ENCODE results near the gene THRB. TPM values are rescaled to one million over a fixed set of nuclear protein-coding genes. Genes with fewer than 3 reads are reported as not detected.
"Not testable (repeated sequence)": the region's sequence is repeated elsewhere in the genome, so short reads cannot be mapped to it uniquely, and the experiment has no call there.

The THRB gene
- total and polyA plus RNA-seq, 2 experiments from 2014 or later: 0.49 to 0.57 TPM

GRCh38 chr3:24432989-24433388 is 61.7 kb downstream of the THRB start:
- no peak for TF ChIP-seq CTCF (IDR thresholded peaks at IDR 0.05; ENCODE audit: low read depth, low read length)
- Histone ChIP-seq H3K4me3 (no peak overlapping the region), H3K9me3 (ENCODE audit: low read depth) (no peaks in the 10 kb centered on the region), H3K27me3 (no peaks in the 10 kb centered on the region), H3K36me3 (no peaks in the 10 kb centered on the region), H3K4me1 (ENCODE audit: low read depth) (peaks cover 16% of the 10 kb centered on the region), H3K27ac (no peak overlapping the region)
- no peak for DNase-seq (ENCODE audit: low read depth in 1 of 2, low spot score in 1 of 2)

- no peak for TF ChIP-seq CTCF (IDR thresholded peaks at IDR 0.05; ENCODE audit: low read depth, low read length)
- Histone ChIP-seq H3K27me3 (no peaks in the 10 kb centered on the region), H3K9me3 (ENCODE audit: low read depth) (no peaks in the 10 kb centered on the region), H3K4me1 (ENCODE audit: low read depth) (peaks cover 3% of the 10 kb centered on the region), H3K36me3 (no peaks in the 10 kb centered on the region), H3K27ac (no peak overlapping the region), H3K4me3 (no peak overlapping the region)
- no peak for DNase-seq (ENCODE audit: low read depth in 1 of 2, low spot score in 1 of 2)
Observed at GRCh38 chr3:24428481-24428880, 66.2 kb downstream of the THRB start.

GRCh38 chr3:24426896-24427295 is 67.8 kb downstream of the THRB start:
- no peak for DNase-seq (ENCODE audit: low read depth in 1 of 2, low spot score in 1 of 2)
- no peaks in the 10 kb centered on the region for H3K36me3 ChIP-seq
- no peaks in the 10 kb centered on the region for H3K27me3 ChIP-seq
- no peak overlapping the region for H3K27ac ChIP-seq
- H3K4me1 ChIP-seq (ENCODE audit: low read depth): no peaks in the 10 kb centered on the region
- no peaks in the 10 kb centered on the region for H3K9me3 ChIP-seq (ENCODE audit: low read depth)
- H3K4me3 ChIP-seq: no peak overlapping the region
- no peak for TF ChIP-seq CTCF (IDR thresholded peaks at IDR 0.05; ENCODE audit: low read depth, low read length)

GRCh38 chr3:24420829-24421228 is 73.8 kb downstream of the THRB start:
- H3K4me3 ChIP-seq; DNase-seq (ENCODE audit: low read depth in 1 of 2, low spot score in 1 of 2); H3K36me3 ChIP-seq; H3K27me3 ChIP-seq; H3K27ac ChIP-seq; H3K4me1 ChIP-seq (ENCODE audit: low read depth); H3K9me3 ChIP-seq (ENCODE audit: low read depth): not testable (repeated sequence)

GRCh38 chr3:24420224-24420623 is 74.4 kb downstream of the THRB start:
- no peaks in the 10 kb centered on the region for H3K27me3 ChIP-seq
- no peak for DNase-seq (ENCODE audit: low read depth in 1 of 2, low spot score in 1 of 2)
- no peak overlapping the region for H3K4me3 ChIP-seq
- no peak overlapping the region for H3K27ac ChIP-seq
- no peaks in the 10 kb centered on the region for H3K4me1 ChIP-seq (ENCODE audit: low read depth)
- H3K36me3 ChIP-seq: no peaks in the 10 kb centered on the region
- TF ChIP-seq CTCF (IDR thresholded peaks at IDR 0.05; ENCODE audit: low read depth, low read length): no peak
- no peaks in the 10 kb centered on the region for H3K9me3 ChIP-seq (ENCODE audit: low read depth)

- H3K27me3 ChIP-seq: no peaks in the 10 kb centered on the region
- H3K4me1 ChIP-seq (ENCODE audit: low read depth): no peaks in the 10 kb centered on the region
- no peak for DNase-seq (ENCODE audit: low read depth in 1 of 2, low spot score in 1 of 2)
- no peaks in the 10 kb centered on the region for H3K9me3 ChIP-seq (ENCODE audit: low read depth)
- no peak overlapping the region for H3K27ac ChIP-seq
- H3K4me3 ChIP-seq: no peak overlapping the region
- H3K36me3 ChIP-seq: no peaks in the 10 kb centered on the region
- no peak for TF ChIP-seq CTCF (IDR thresholded peaks at IDR 0.05; ENCODE audit: low read depth, low read length)
Observed at GRCh38 chr3:24419067-24419791, 75.4 kb downstream of the THRB start.
